GM23338 (cell line): ENCODE results near the gene CFAP299.

Experiments
- CTCF ChIP-seq, 2 experiments: fragments of 200-600 bp in 1 of 2; sonication (generic) in 1 of 2; conservative IDR thresholded peaks; 2 replicates each; pipeline versions ENCODE4 v1.5.1 to v1.6.1; 2016 to 2017; ENCODE audit warnings: antibody characterized with exemption in 2 of 2, low read depth in 2 of 2, mild to moderate bottlenecking in 2 of 2, moderate library complexity in 1 of 2
- EZH2 ChIP-seq: fragments of 200-600 bp; sonication (generic); IDR thresholded peaks from one replicate; pipeline ENCODE4 v1.8.0; 2017; ENCODE audit warnings: antibody characterized with exemption, mild to moderate bottlenecking, low read depth; ENCODE audit not compliant: unreplicated experiment
- POLR2AphosphoS5 ChIP-seq: IDR thresholded peaks from 2 replicates; pipeline ENCODE4 v1.6.1; 2016; ENCODE audit warnings: antibody characterized with exemption, low read depth

GRCh38 chr4:80382090-80382832 is 46.7 kb downstream of the CFAP299 start:
- no peak for TF ChIP-seq CTCF (conservative IDR thresholded peaks at IDR 0.05; ENCODE audit: low read depth in 2 of 2)
- TF ChIP-seq POLR2AphosphoS5, result no peak
- TF ChIP-seq EZH2, result no peak
